HG03159 (cell line): ENCODE data around the gene HLA-DQB1.
A peak's percentile ranks its signal among the peaks of the same experiment; 100 is the strongest.

Experiments
- ATAC-seq: cut with Tn5 transposase; IDR thresholded peaks from one replicate; pipeline ENCODE4 v1.9.1; 2021; ENCODE audit warnings: mild to moderate bottlenecking, moderate library complexity; ENCODE audit not compliant: unreplicated experiment

The HLA-DQB1 gene

GRCh38 chr6:32627831-32628230, 38.6 kb downstream of the HLA-DQB1 start:
- ATAC-seq: no peak

DNA sequence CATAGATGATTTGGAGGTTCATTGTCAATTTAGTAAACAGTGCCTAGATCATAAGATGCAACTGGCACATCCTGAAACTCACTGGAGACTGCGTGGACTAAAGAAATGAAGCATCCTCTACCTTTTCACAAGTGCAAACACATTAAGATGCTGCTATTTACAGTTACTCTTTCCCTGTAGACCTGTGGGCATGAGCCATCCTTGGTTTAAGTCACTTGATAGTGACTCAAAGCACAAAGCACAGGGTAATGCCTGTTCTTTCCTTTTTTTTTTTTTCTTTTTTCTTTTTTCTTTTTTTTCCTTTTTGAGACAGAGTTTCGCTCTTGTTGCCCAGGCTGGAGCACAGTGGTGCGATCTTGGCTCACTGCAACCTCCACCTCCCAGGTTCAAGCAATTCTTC, 39.2 kb downstream of the HLA-DQB1 start:
- no peak for ATAC-seq

- ATAC-seq: no peak
Measured at GRCh38 chr6:32625137-32625536, 41.3 kb downstream of the HLA-DQB1 start.

DNA sequence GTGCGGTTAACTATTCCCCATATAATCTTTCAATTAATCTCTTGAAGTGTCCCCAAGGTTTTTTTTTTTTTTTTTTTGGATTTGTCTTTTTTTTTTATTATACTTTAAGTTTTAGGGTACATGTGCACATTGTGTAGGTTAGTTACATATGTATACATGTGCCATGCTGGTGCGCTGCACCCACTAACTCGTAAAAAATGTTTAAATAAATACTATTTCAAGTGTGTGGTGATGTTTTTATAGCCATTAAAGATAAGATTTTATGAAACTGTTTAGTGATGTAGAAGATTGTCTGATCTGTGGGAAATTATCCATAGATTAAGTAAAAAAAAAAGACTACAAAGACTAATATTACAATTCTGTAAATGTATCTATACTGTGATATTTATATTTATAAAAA, 41.9 kb downstream of the HLA-DQB1 start:
- no peak for ATAC-seq

DNA sequence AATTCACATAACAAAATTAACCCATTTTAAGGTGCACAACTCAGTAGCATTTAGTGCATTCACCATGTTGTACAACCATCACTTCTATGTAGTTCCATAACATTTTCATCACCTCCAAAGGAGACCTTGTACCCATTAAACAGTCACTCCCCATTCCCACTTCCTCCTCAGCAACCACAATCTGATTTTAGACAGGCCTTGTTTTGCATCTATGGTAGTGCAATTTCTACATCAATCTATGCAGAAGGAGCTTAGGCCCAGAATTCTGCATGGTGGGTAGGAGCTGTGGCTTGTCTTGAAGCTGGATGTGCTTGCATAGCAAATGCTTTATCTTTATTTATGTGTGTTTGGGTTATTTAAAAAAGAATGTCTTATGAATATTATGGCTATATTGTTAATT, 42.8 kb downstream of the HLA-DQB1 start:
- ATAC-seq: no peak

- peak; percentile 79 for ATAC-seq
Measured at GRCh38 chr6:32622545-32623401, 43.7 kb downstream of the HLA-DQB1 start.

- ATAC-seq: no peak
Measured at GRCh38 chr6:32621372-32621771, 45.1 kb downstream of the HLA-DQB1 start.

DNA sequence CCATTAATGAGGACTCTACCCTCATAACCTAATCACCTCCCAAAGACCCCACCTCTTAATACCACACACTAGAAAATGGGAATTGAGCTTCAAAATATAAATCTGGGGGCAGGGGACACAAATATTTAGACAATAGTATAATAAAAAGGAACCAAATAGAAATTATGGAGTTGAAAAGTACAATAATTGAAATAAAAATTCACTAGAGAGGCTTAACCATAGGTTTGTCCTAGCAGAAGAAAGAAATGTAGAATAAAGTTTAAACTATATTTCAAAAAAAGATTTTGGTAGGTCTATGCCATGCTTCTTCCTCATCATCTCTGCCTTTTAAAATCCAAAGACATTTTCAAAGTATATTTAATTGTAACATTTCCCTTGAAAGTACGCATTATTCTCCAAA, 48.7 kb downstream of the HLA-DQB1 start:
- no peak for ATAC-seq

DNA sequence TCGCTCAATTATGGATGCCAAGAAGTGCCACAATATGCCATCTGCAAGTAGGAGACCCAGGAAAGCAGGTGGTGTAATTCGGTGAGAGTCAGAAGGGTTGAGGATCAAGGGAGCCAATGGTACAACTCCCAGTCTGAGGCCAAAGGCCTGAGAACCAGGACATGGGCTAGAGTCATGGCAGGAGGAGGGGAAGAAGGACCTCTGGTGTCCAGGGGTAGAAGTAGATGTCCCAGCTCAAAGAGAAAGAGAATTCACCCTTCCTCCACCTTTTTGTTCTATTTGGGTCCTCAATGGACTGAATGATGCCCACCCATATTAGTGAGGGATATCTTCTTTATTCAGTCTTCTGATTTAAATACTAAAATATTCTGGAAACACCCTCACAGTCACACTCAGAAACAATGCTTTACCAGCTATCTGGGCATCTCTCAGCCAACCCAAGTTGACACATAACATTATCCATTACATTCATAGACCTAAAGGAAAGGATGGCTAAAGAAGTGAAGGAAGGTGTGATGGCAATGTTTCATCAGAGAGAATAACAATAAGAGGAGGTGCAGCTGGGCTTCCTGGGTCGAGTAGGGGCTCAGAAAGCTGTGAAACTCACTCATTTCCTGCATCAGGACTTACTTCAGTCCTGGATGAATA, 50.4 kb downstream of the HLA-DQB1 start:
- no peak for ATAC-seq

GRCh38 chr6:32614366-32615081, 51.9 kb downstream of the HLA-DQB1 start:
- no peak for ATAC-seq

GRCh38 chr6:32613475-32613874, 53.0 kb downstream of the HLA-DQB1 start:
- ATAC-seq: no peak

- ATAC-seq: no peak
Measured at GRCh38 chr6:32610682-32611296, 55.7 kb downstream of the HLA-DQB1 start.

DNA sequence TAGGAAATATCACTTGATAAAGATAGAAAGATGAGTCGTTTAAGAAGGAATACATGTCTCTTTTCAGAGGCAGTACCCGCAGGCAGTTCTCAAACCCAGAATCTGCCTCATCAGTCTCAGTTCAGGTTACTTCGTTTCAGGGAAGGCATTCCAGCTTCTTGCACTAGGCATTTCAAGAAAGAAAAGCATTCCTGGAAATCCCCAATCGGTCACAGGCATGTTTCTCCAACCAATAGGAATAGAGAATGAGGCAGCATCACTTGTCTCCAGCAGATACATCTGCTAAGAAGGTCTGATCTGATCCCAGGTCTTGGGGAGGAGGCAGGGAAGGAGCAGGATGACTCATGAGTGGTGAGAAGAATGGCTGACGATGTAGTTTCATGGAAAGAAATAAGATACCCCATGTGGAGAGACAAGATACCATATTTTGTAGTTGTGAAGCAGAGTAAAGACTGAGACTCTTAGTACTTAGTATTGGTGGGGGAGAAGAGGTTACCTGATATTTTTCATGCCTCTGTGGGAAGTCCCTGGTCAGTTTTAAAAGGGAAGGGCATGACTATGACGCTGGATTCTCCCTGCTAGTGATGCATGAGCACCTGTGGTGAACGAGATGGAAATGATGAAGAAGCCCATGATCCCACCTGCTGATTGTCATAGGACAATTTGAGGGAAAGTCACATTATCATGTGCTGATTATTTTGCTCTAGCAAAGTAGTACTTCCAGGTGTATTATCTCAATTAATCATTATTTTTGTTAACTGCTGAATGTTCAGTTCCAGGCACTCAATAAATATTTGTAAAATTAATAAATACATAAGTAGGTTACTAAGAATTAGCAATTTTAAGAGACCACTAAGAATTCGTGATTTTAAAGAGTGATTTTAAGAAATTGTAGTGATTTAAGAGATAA, 56.5 kb downstream of the HLA-DQB1 start:
- ATAC-seq: peak; percentile 86
